ENCODE results near the gene SYCE3. TPM values are rescaled to one million over a fixed set of nuclear protein-coding genes. Genes with fewer than 3 reads are reported as not detected.
A peak's percentile ranks its signal among the peaks of the same experiment; 100 is the strongest.

SYCE3 gene
- total and polyA plus RNA-seq, 8 donors: 0.45 to 0.80 (median 0.63) TPM; not detected in 5

GRCh38 chr22:50595189-50595588, 32.5 kb upstream of the SYCE3 start:
- no peak overlapping the region for H3K27ac ChIP-seq
- WGBS, 2 donors: 79 to 89% methylated on average over 3 of the region's 3 CpGs
- H3K9me3 ChIP-seq: no peaks in the 10 kb centered on the region
- no peaks in the 10 kb centered on the region for H3K27me3 ChIP-seq
- intact Hi-C loops (cut with DNase I): no loop called here
- ATAC-seq (no peak), DNase-seq (no peak), FAIRE-seq (no peak)
- H3K4me1 ChIP-seq: peaks cover 0 to 3% (median 0%) of the 10 kb centered on the region in 3 donors
- no peaks in the 10 kb centered on the region for H3K36me3 ChIP-seq
- no peak for TF ChIP-seq CTCF (IDR thresholded peaks at IDR 0.05)
- H3K4me3 ChIP-seq: no peak overlapping the region

- ATAC-seq (no peak), FAIRE-seq (no peak), DNase-seq (peak in 2 of 6 donors; percentile 17 to 19)
- TF ChIP-seq CTCF (IDR thresholded peaks at IDR 0.05): no peak
- Histone ChIP-seq H3K4me1 (peaks cover 0 to 6% (median 0%) of the 10 kb centered on the region in 3 donors), H3K36me3 (no peaks in the 10 kb centered on the region), H3K27ac (no peak overlapping the region), H3K27me3 (no peaks in the 10 kb centered on the region), H3K9me3 (no peaks in the 10 kb centered on the region), H3K4me3 (no peak overlapping the region)
- intact Hi-C loops (cut with DNase I): no loop called here
- 96% methylated on average over 5 of the region's 5 CpGs for WGBS, 2 donors
Observed at GRCh38 chr22:50587407-50587806, 24.7 kb upstream of the SYCE3 start.

GRCh38 chr22:50586416-50586815, 23.7 kb upstream of the SYCE3 start:
- FAIRE-seq: no peak
- DNase-seq: peak in 2 of 6 donors; percentile 5 to 17

GRCh38 chr22:50585781-50586180, 23.1 kb upstream of the SYCE3 start:
- 85 to 93% methylated on average over 8 of the region's 8 CpGs for WGBS, 2 donors
- no peaks in the 10 kb centered on the region for H3K27me3 ChIP-seq
- no peak overlapping the region for H3K27ac ChIP-seq
- DNase-seq (peak in 2 of 6 donors; percentile 6 to 20), FAIRE-seq (no peak), ATAC-seq (no peak)
- no peaks in the 10 kb centered on the region for H3K9me3 ChIP-seq
- H3K4me1 ChIP-seq: peaks cover 0 to 10% (median 0%) of the 10 kb centered on the region in 3 donors
- no peak overlapping the region for H3K4me3 ChIP-seq
- no peak for TF ChIP-seq CTCF (IDR thresholded peaks at IDR 0.05)
- H3K36me3 ChIP-seq: no peaks in the 10 kb centered on the region
- intact Hi-C loops (cut with DNase I): no loop called here

More at GRCh38 chr22:50586416-50586815, 23.7 kb upstream of the SYCE3 start:
- intact Hi-C loops (cut with DNase I): no loop called here
- no peak for TF ChIP-seq CTCF (IDR thresholded peaks at IDR 0.05)
- no peak overlapping the region for H3K4me3 ChIP-seq
- H3K27ac ChIP-seq: no peak overlapping the region
- no peaks in the 10 kb centered on the region for H3K27me3 ChIP-seq
- no peaks in the 10 kb centered on the region for H3K36me3 ChIP-seq
- H3K9me3 ChIP-seq: no peaks in the 10 kb centered on the region
- 76 to 78% methylated on average over 5 of the region's 5 CpGs for WGBS, 2 donors
- ATAC-seq: no peak
- H3K4me1 ChIP-seq: peaks cover 0 to 10% (median 0%) of the 10 kb centered on the region in 3 donors

- intact Hi-C loops (cut with DNase I): no loop called here
- H3K27me3 ChIP-seq: no peaks in the 10 kb centered on the region
- 88 to 89% methylated on average over 3 of the region's 3 CpGs for WGBS, 2 donors
- FAIRE-seq (no peak), ATAC-seq (no peak), DNase-seq (peak in 2 of 6 donors; percentile 9 to 22)
- H3K36me3 ChIP-seq: no peaks in the 10 kb centered on the region
- H3K4me1 ChIP-seq: peaks cover 0 to 10% (median 0%) of the 10 kb centered on the region in 3 donors
- no peaks in the 10 kb centered on the region for H3K9me3 ChIP-seq
- TF ChIP-seq CTCF (IDR thresholded peaks at IDR 0.05): no peak
- H3K27ac ChIP-seq: no peak overlapping the region
- no peak overlapping the region for H3K4me3 ChIP-seq
Observed at GRCh38 chr22:50585238-50585637, 22.5 kb upstream of the SYCE3 start.

Measured in pancreas (tissue), 10 donors.